H1 (cell line): ENCODE measurements around the gene RTN4IP1. TPM values are rescaled to one million over a fixed set of nuclear protein-coding genes. Genes with fewer than 3 reads are reported as not detected.

Experiments
- CTCF ChIA-PET: fragments of 300-600 bp; sonication (Branson Sonifier 250); formaldehyde crosslinking; loops from one replicate; lab custom pipeline; 2021; ENCODE audit not compliant: partially characterized antibody; lab: Charles Lee
- POLR2A ChIA-PET: fragments of 300-600 bp; sonication (Branson Sonifier 250); formaldehyde crosslinking; loops from one replicate; lab custom pipeline; 2021; ENCODE audit warnings: inconsistent platforms; ENCODE audit not compliant: partially characterized antibody; lab: Charles Lee
- DNase-seq, 2 experiments: peaks; one replicate each; pipeline versions ENCODE4 v3.0.0 to v3.0.0-alpha.2; 2010 to 2022; ENCODE audit warnings: low spot score in 2 of 2, low read depth in 1 of 2, mixed read lengths in 1 of 2
- FAIRE-seq: peaks from 2 replicates; lab custom pipeline; 2011; peaks lifted over from hg19 to GRCh38; lab: Jason Lieb, UNC
- H2AFZ ChIP-seq: 2 replicates; pipeline ENCODE4 v1.8.1; 2012; ENCODE audit warnings: low read length, inconsistent platforms
- H2AK5ac ChIP-seq: 2 replicates; pipeline ENCODE4 v1.6.1; 2013; ENCODE audit warnings: low read depth, low read length
- H2BK120ac ChIP-seq: replicated peaks from 2 replicates; pipeline ENCODE3; 2013; ENCODE audit warnings: low read depth, low read length, inconsistent platforms
- H2BK12ac ChIP-seq: 2 replicates; pipeline ENCODE4 v1.6.1; 2013; ENCODE audit warnings: low read depth, low read length
- H2BK15ac ChIP-seq: 2 replicates; pipeline ENCODE4 v1.6.1; 2013; ENCODE audit warnings: low read length
- H2BK20ac ChIP-seq: 2 replicates; pipeline ENCODE4 v1.6.1; 2013; ENCODE audit warnings: low read length
- H2BK5ac ChIP-seq: 2 replicates; pipeline ENCODE4 v1.6.1; 2013; ENCODE audit warnings: low read depth, low read length
- H3K14ac ChIP-seq: 2 replicates; pipeline ENCODE4 v1.6.1; 2013; ENCODE audit warnings: inconsistent platforms; ENCODE audit not compliant: insufficient read length
- H3K18ac ChIP-seq: 2 replicates; pipeline ENCODE4 v1.6.1; 2013; ENCODE audit warnings: low read length; ENCODE audit errors: extremely low read depth
- H3K23ac ChIP-seq: 2 replicates; pipeline ENCODE4 v1.6.1; 2013; ENCODE audit warnings: inconsistent platforms; ENCODE audit not compliant: insufficient read length
- H3K23me2 ChIP-seq: 2 replicates; pipeline ENCODE4 v1.6.1; 2013; ENCODE audit warnings: low read depth, low read length
- H3K27ac ChIP-seq: 2 replicates; pipeline ENCODE4 v1.6.1; 2011; ENCODE audit warnings: low read depth, low read length, inconsistent platforms
- H3K27me3 ChIP-seq, 4 experiments: replicated peaks in 1 of 4; 1 replicate in 1 of 4; 2 replicates in 3 of 4; pipeline versions ENCODE4 v1.6.1 to v1.8.1; 2011 to 2013; ENCODE audit warnings: low read length in 3 of 4, mild to moderate bottlenecking in 3 of 4, inconsistent platforms in 2 of 4, mixed read lengths in 2 of 4, moderate library complexity in 1 of 4; ENCODE audit not compliant: control insufficient read depth in 3 of 4, insufficient read depth in 3 of 4; ENCODE audit errors: extremely low read depth in 1 of 4
- H3K36me3 ChIP-seq, 4 experiments: 2 replicates each; pipeline versions ENCODE4 v1.6.1 to v1.8.1; 2011 to 2013; ENCODE audit warnings: mild to moderate bottlenecking in 4 of 4, low read length in 3 of 4, moderate library complexity in 2 of 4, control low read depth in 1 of 4, inconsistent platforms in 1 of 4; ENCODE audit not compliant: insufficient read depth in 4 of 4, control insufficient read depth in 2 of 4
- H3K4ac ChIP-seq: replicated peaks from 2 replicates; pipeline ENCODE3; 2013; ENCODE audit warnings: low read length, low read depth, mixed read lengths, inconsistent platforms; ENCODE audit not compliant: insufficient read length
- H3K4me1 ChIP-seq, 4 experiments: replicated peaks in 1 of 4; 1 replicate in 1 of 4; 2 replicates in 3 of 4; pipeline versions ENCODE4 v1.6.1 to v1.8.1; 2011 to 2013; ENCODE audit warnings: low read length in 3 of 4, inconsistent platforms in 2 of 4, mixed read lengths in 1 of 4; ENCODE audit not compliant: insufficient read depth in 4 of 4, control insufficient read depth in 3 of 4
- H3K4me2 ChIP-seq, 2 experiments: 2 replicates each; pipeline versions ENCODE4 v1.6.1 to v1.8.1; 2011 to 2013; ENCODE audit warnings: low read depth in 2 of 2, low read length in 2 of 2, control low read depth in 1 of 2, inconsistent platforms in 1 of 2, mild to moderate bottlenecking in 1 of 2; ENCODE audit not compliant: insufficient read depth in 1 of 2
- H3K4me3 ChIP-seq, 4 experiments: fragments of 200-600, 300-600 bp in 1 of 4; sonication (generic), shearing (Covaris generic), sonication (Bioruptor Twin) in 1 of 4; 2 replicates each; pipeline versions ENCODE4 v1.5.1 to v1.8.1; 2011 to 2016; ENCODE audit warnings: low read length in 4 of 4, low read depth in 3 of 4, control low read depth in 2 of 4, inconsistent platforms in 2 of 4, mild to moderate bottlenecking in 2 of 4, mixed read lengths in 1 of 4, moderate library complexity in 1 of 4; ENCODE audit not compliant: insufficient read depth in 2 of 4; ENCODE audit errors: extremely low read depth in 1 of 4
- H3K56ac ChIP-seq: replicated peaks from 2 replicates; pipeline ENCODE3; 2013; ENCODE audit warnings: low read depth, mild to moderate bottlenecking, mixed read lengths, low read length, inconsistent platforms; ENCODE audit not compliant: insufficient read length
- H3K79me1 ChIP-seq: 2 replicates; pipeline ENCODE4 v1.6.1; 2013; ENCODE audit warnings: low read depth, low read length, control low read depth
- H3K79me2 ChIP-seq, 2 experiments: 2 replicates each; pipeline versions ENCODE4 v1.6.1 to v1.8.1; 2012 to 2013; ENCODE audit warnings: low read length in 2 of 2, mild to moderate bottlenecking in 2 of 2, inconsistent platforms in 1 of 2; ENCODE audit not compliant: insufficient read depth in 2 of 2, control insufficient read depth in 1 of 2
- H3K9ac ChIP-seq, 4 experiments: replicated peaks in 1 of 4; 1 replicate in 1 of 4; 2 replicates in 3 of 4; pipeline versions ENCODE4 v1.6.1 to v1.8.1; 2011 to 2013; ENCODE audit warnings: low read depth in 3 of 4, low read length in 3 of 4, control low read depth in 2 of 4, mild to moderate bottlenecking in 2 of 4, moderate library complexity in 2 of 4, inconsistent platforms in 1 of 4; ENCODE audit errors: extremely low read depth in 1 of 4
- H3K9me3 ChIP-seq, 2 experiments: 2 replicates each; pipeline versions ENCODE4 v1.6.1 to v1.8.1; 2012 to 2013; ENCODE audit warnings: mild to moderate bottlenecking in 2 of 2, moderate library complexity in 2 of 2, control low read depth in 1 of 2, inconsistent platforms in 1 of 2, low read depth in 1 of 2, low read length in 1 of 2, mixed read lengths in 1 of 2; ENCODE audit not compliant: insufficient read depth in 2 of 2
- H4K20me1 ChIP-seq, 2 experiments: replicated peaks in 1 of 2; 2 replicates each; pipeline versions ENCODE3 to v1.8.1; 2011 to 2013; ENCODE audit warnings: inconsistent platforms in 2 of 2, low read length in 2 of 2, mild to moderate bottlenecking in 1 of 2; ENCODE audit not compliant: insufficient read depth in 2 of 2, control insufficient read depth in 1 of 2
- H4K5ac ChIP-seq: 2 replicates; pipeline ENCODE4 v1.6.1; 2013; ENCODE audit warnings: low read length, low read depth, mixed read lengths, inconsistent platforms; ENCODE audit not compliant: insufficient read length
- H4K8ac ChIP-seq: 2 replicates; pipeline ENCODE4 v1.8.0; 2013; ENCODE audit warnings: mild to moderate bottlenecking, moderate library complexity, low read length, inconsistent platforms; ENCODE audit not compliant: insufficient read depth; ENCODE audit errors: extremely low read depth
- H4K91ac ChIP-seq: replicated peaks from 2 replicates; pipeline ENCODE3; 2013; ENCODE audit warnings: low read length, mixed read lengths, inconsistent platforms; ENCODE audit not compliant: insufficient read length
- CHD1 ChIP-seq: IDR thresholded peaks from 2 replicates; pipeline ENCODE4 v1.6.1; 2012; ENCODE audit warnings: low read depth, low read length, improper control_type of control experiment
- CREB1 ChIP-seq: IDR thresholded peaks from 2 replicates; pipeline ENCODE4 v1.6.1; 2012; ENCODE audit warnings: inconsistent platforms
- KDM1A ChIP-seq: fragments of 200-600, 300-600 bp; sonication (generic); IDR thresholded peaks from 2 replicates; pipeline ENCODE4 v1.7.1; 2016; ENCODE audit warnings: mild to moderate bottlenecking, low read length, borderline replicate concordance
- YY1 ChIP-seq: IDR thresholded peaks from 2 replicates; pipeline ENCODE4 v1.6.1; 2011; ENCODE audit warnings: low read depth, mild to moderate bottlenecking, low read length
- WGBS, 2 experiments: shearing (Covaris generic) in 1 of 2; methylation state at CpG; one replicate each; pipeline versions ENCODE4 v1.1.6 to v1.1.7; 2013 to 2015; ENCODE audit warnings: low lambda C conversion rate in 2 of 2, mixed read lengths in 2 of 2, inconsistent platforms in 1 of 2, low coverage in 1 of 2, missing lambda C conversion rate in 1 of 2; ENCODE audit not compliant: insufficient replicate concordance in 2 of 2, insufficient coverage in 1 of 2, insufficient read length in 1 of 2; ENCODE audit errors: extremely low coverage in 1 of 2, missing lambda C conversion rate in 1 of 2; 5-methylcytosine and 5-hydroxymethylcytosine counted together
- polyA plus RNA-seq, 7 experiments: library from polyadenylated mRNA; depleted of rRNA in 3 of 7; stranded (reverse) in 5 of 7; unstranded in 2 of 7; fragments of >200 nt in 5 of 7; fragments of 200-250 nt in 2 of 7; gene quantifications; 1 replicate in 5 of 7; 2 replicates in 1 of 7; 4 replicates in 1 of 7; pipeline versions ENCODE4 v1.2.1 to v1.2.3, GENCODE V29; 2011 to 2013; ENCODE audit warnings: missing spikeins in 2 of 7, mixed read lengths in 2 of 7
- total RNA-seq: library from RNA; stranded (reverse); fragmentation: NEBNext Ultra II Directional; extraction: Animal tissue kit (Norgen Biotek cat#: 25700); gene quantifications from 2 replicates; pipeline ENCODE4 v1.2.1, GENCODE V29; 2021

RTN4IP1 gene
- total and polyA plus RNA-seq, 2 of the 8 experiments (the other 6 are each of a cell fraction or from before 2014, with no cell fraction given): 14.6 to 19.5 TPM

DNA sequence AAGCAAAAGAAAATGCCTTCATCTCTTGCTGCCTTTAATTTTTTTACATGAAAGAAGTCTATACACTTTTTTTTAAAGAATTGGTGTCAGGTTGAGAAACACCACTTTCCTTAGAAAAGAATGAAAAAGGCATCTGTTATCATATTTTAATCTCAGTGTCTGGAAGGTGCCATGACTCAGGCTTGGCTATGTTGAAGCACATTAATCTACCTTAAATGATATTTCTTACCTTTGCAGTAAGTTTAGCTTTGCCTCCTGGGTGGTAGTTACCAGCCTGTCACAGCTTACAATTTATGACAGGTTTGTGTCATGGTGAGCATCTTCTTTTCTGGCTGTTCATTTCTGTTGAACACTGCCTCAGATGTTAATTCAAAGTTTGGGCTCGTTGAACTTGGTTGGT lies 95.3 kb downstream of the RTN4IP1 start:
- Histone ChIP-seq H2BK12ac (no peak overlapping the region), H3K18ac (no peak overlapping the region), H2BK120ac (no peak overlapping the region), H3K36me3 (no peaks in the 10 kb centered on the region), H4K5ac (no peak overlapping the region), H4K20me1 (no peaks in the 10 kb centered on the region), H3K4me2 (no peak overlapping the region), H3K23ac (no peak overlapping the region), H2AK5ac (no peak overlapping the region), H3K9ac (no peak overlapping the region), H3K27me3 (no peaks in the 10 kb centered on the region), H4K91ac (no peak overlapping the region), H2AFZ (no peak overlapping the region), H3K4me1 (no peaks in the 10 kb centered on the region), H3K4ac (no peak overlapping the region), H2BK5ac (no peak overlapping the region), H3K79me2 (no peaks in the 10 kb centered on the region), H3K23me2 (no peaks in the 10 kb centered on the region), H3K14ac (no peak overlapping the region), H4K8ac (no peak overlapping the region), H3K79me1 (no peaks in the 10 kb centered on the region), H3K56ac (no peak overlapping the region), H2BK20ac (no peak overlapping the region)
- POLR2A ChIA-PET: no interaction called here
- CTCF ChIA-PET: interaction anchor here (0.7 to 0.9 kb wide), 3 partner anchors 25 to 90 kb away, joined by 3 to 4 read pairs (median 3); no protein-coding TSS in a partner anchor
- 0% methylated on average over 1 of the region's 1 CpG; no CpG with 5 or more reads in 1 of the 2 experiments for WGBS, 2 experiments
- no peak for FAIRE-seq
- DNase-seq: no peak
- no peak for TF ChIP-seq YY1
- TF ChIP-seq CREB1: no peak
- no peak for TF ChIP-seq CHD1
- TF ChIP-seq KDM1A: no peak
- TF ChIP-seq, all 59 proteins: peak for 0
- H3K4me3 ChIP-seq: no peak overlapping the region
- H2BK15ac ChIP-seq: no peak overlapping the region
- H3K27ac ChIP-seq: no peak overlapping the region
- H3K9me3 ChIP-seq: no peaks in the 10 kb centered on the region
